ENCODE measurements around the gene PSME2. TPM values are rescaled to one million over a fixed set of nuclear protein-coding genes. Genes with fewer than 3 reads are reported as not detected.

Gene PSME2
- total RNA-seq, 1 experiment from 2014 or later = 174 TPM

Small RNA genes within 50 kb of the gene (small RNA-seq; reads per million reads assigned to genes)
- 0 reads per million in 2 experiments for gene AL136295.4
- gene IPO4 = 0.02 to 0.10 reads per million in 2 experiments
- gene IRF9 = 0 reads per million in 2 experiments
- 0.04 to 10.4 reads per million in 2 experiments for gene RNA5SP383

Other genes with a start within 250 kb of the PSME2 start
- gene DHRS4, start 192.8 kb downstream of the PSME2 start, total RNA-seq (2014; rRNA removed; shearing (Covaris generic)) = 53.6 and 56.1 TPM in 2 replicates
- 28.9 and 30.6 TPM in 2 replicates for gene DHRS4L2, start 157.7 kb downstream of the PSME2 start, total RNA-seq (2014; rRNA removed; shearing (Covaris generic))
- 0.29 and 0.66 TPM in 2 replicates for gene CARMIL3, start 94.6 kb downstream of the PSME2 start, total RNA-seq (2014; rRNA removed; shearing (Covaris generic))
- gene CPNE6, start 75.0 kb downstream of the PSME2 start, total RNA-seq (2014; rRNA removed; shearing (Covaris generic)) = not detected in 2 replicates
- gene PCK2, start 52.3 kb downstream of the PSME2 start, total RNA-seq (2014; rRNA removed; shearing (Covaris generic)) = 23.2 and 28.6 TPM in 2 replicates
- gene DCAF11, start 31.8 kb downstream of the PSME2 start, total RNA-seq (2014; rRNA removed; shearing (Covaris generic)) = 43.7 and 49.5 TPM in 2 replicates
- 2.5 and 2.6 TPM in 2 replicates for gene NRL, start 31.7 kb downstream of the PSME2 start, total RNA-seq (2014; rRNA removed; shearing (Covaris generic))
- gene FITM1, start 16.0 kb downstream of the PSME2 start, total RNA-seq (2014; rRNA removed; shearing (Covaris generic)) = not detected in 2 replicates
- 92.6 and 105 TPM in 2 replicates for gene PSME1, start 10.4 kb downstream of the PSME2 start, total RNA-seq (2014; rRNA removed; shearing (Covaris generic))
- gene EMC9, start 5.0 kb downstream of the PSME2 start, total RNA-seq (2014; rRNA removed; shearing (Covaris generic)) = 12.3 and 13.9 TPM in 2 replicates
- gene RNF31, start 888 bp upstream of the PSME2 start, total RNA-seq (2014; rRNA removed; shearing (Covaris generic)) = 36.3 and 47.2 TPM in 2 replicates
- gene IRF9, start 14.7 kb upstream of the PSME2 start, total RNA-seq (2014; rRNA removed; shearing (Covaris generic)) = 24.2 and 34.1 TPM in 2 replicates
- 0.69 and 1.1 TPM in 2 replicates for gene REC8, start 25.5 kb upstream of the PSME2 start, total RNA-seq (2014; rRNA removed; shearing (Covaris generic))
- 52.1 and 67.3 TPM in 2 replicates for gene IPO4, start 42.2 kb upstream of the PSME2 start, total RNA-seq (2014; rRNA removed; shearing (Covaris generic))
- gene TM9SF1, start 48.8 kb upstream of the PSME2 start, total RNA-seq (2014; rRNA removed; shearing (Covaris generic)) = 56.9 and 57.5 TPM in 2 replicates
- not detected in 2 replicates for gene TSSK4, start 59.1 kb upstream of the PSME2 start, total RNA-seq (2014; rRNA removed; shearing (Covaris generic))
- 42.2 and 44.2 TPM in 2 replicates for gene CHMP4A, start 66.9 kb upstream of the PSME2 start, total RNA-seq (2014; rRNA removed; shearing (Covaris generic))
- 8.3 and 14.0 TPM in 2 replicates for gene MDP1, start 69.5 kb upstream of the PSME2 start, total RNA-seq (2014; rRNA removed; shearing (Covaris generic))
- 249 and 263 TPM in 2 replicates for gene NEDD8, start 85.8 kb upstream of the PSME2 start, total RNA-seq (2014; rRNA removed; shearing (Covaris generic))
- gene GMPR2, start 86.3 kb upstream of the PSME2 start, total RNA-seq (2014; rRNA removed; shearing (Covaris generic)) = 48.3 and 56.3 TPM in 2 replicates
- gene TINF2, start 96.0 kb upstream of the PSME2 start, total RNA-seq (2014; rRNA removed; shearing (Covaris generic)) = 37.8 and 43.1 TPM in 2 replicates
- 0.08 TPM in 1 of 2 replicates, not detected in the other for gene TGM1, start 116.6 kb upstream of the PSME2 start, total RNA-seq (2014; rRNA removed; shearing (Covaris generic))
- gene RABGGTA, start 125.0 kb upstream of the PSME2 start, total RNA-seq (2014; rRNA removed; shearing (Covaris generic)) = 23.9 and 25.7 TPM in 2 replicates
- 0.82 and 3.8 TPM in 2 replicates for gene DHRS1, start 153.2 kb upstream of the PSME2 start, total RNA-seq (2014; rRNA removed; shearing (Covaris generic))
- gene NOP9, start 153.2 kb upstream of the PSME2 start, total RNA-seq (2014; rRNA removed; shearing (Covaris generic)) = 22.9 and 25.1 TPM in 2 replicates
- gene CIDEB, start 161.4 kb upstream of the PSME2 start, total RNA-seq (2014; rRNA removed; shearing (Covaris generic)) = 0.35 and 0.48 TPM in 2 replicates
- gene LTB4R2, start 163.5 kb upstream of the PSME2 start, total RNA-seq (2014; rRNA removed; shearing (Covaris generic)) = 2.3 and 3.2 TPM in 2 replicates
- 0.98 and 1.7 TPM in 2 replicates for gene LTB4R, start 164.9 kb upstream of the PSME2 start, total RNA-seq (2014; rRNA removed; shearing (Covaris generic))
- not detected in 2 replicates for gene ADCY4, start 188.5 kb upstream of the PSME2 start, total RNA-seq (2014; rRNA removed; shearing (Covaris generic))
- gene RIPK3, start 193.4 kb upstream of the PSME2 start, total RNA-seq (2014; rRNA removed; shearing (Covaris generic)) = not detected in 2 replicates
- gene NFATC4, start 221.6 kb upstream of the PSME2 start, total RNA-seq (2014; rRNA removed; shearing (Covaris generic)) = 0.05 and 0.53 TPM in 2 replicates

Measured in SK-MEL-5 (cell line).